Measurements from ENCODE around the gene KANSL2. TPM values are rescaled to one million over a fixed set of nuclear protein-coding genes. Genes with fewer than 3 reads are reported as not detected.
A peak's percentile ranks its signal among the peaks of the same experiment; 100 is the strongest.
"Not testable (repeated sequence)": the region's sequence is repeated elsewhere in the genome, so short reads cannot be mapped to it uniquely, and the experiment has no call there.

Gene KANSL2
- polyA plus RNA-seq, 3 donors = 12.2 to 20.3 (median 12.5) TPM

DNA sequence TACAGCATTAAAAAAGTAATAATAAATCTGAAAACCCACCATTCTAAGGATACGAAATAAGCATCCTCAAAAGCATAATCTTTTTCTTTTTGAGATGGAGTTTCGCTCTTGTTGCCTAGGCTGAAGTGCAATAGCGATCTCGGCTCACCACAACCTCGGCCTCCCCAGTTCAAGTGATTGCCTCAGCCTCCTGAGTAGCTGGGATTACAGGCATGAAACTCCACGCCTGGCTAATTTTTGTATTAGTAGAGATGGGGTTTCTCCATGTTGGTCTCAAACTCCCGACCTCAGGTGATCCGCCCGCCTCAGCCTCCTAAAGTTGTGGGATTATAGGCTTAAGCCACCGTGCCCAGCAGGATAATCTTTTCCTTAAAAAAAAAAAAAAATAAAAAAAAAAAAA is 30.2 kb upstream of the KANSL2 start:
- Mint-ChIP-seq H3K4me1 (peaks cover 29% of the 10 kb centered on the region), H3K36me3 (peaks cover 47 to 73% of the 10 kb centered on the region in 2 donors), H3K27ac (peak overlapping the region in 1 of 7 donors; percentile 55), H3K27me3 (ENCODE audit: low read depth in 3 of 3) (no peaks in the 10 kb centered on the region), H3K4me3 (no peak overlapping the region), H3K9me3 (no peaks in the 10 kb centered on the region)
- Histone ChIP-seq H3K9me3 (replicated peaks in 1 of 2; ENCODE audit: control insufficient read depth in 1 of 2, insufficient read depth in 1 of 2, low read length in 2 of 2) (no peaks in the 10 kb centered on the region), H3K27ac (ENCODE audit: low read depth in 1 of 2, low read length in 2 of 2) (no peak overlapping the region), H3K4me1 (ENCODE audit: control insufficient read depth in 1 of 2, insufficient read depth in 2 of 2, low read length in 2 of 2) (peaks cover 13 to 24% of the 10 kb centered on the region in 2 donors), H3K79me2 (ENCODE audit: insufficient read depth, low read length) (peaks cover 91% of the 10 kb centered on the region), H2AFZ (ENCODE audit: insufficient read depth, low read depth, low read length, poor library complexity, severe bottlenecking) (no peak overlapping the region), H3K9ac (ENCODE audit: insufficient read depth, low read length, poor library complexity, severe bottlenecking) (no peak overlapping the region), H3K4me2 (replicated peaks; ENCODE audit: extremely low read depth, low read length, poor library complexity, severe bottlenecking) (no peak overlapping the region), H3K4me3 (replicated peaks in 1 of 3; ENCODE audit: low read depth in 2 of 3, low read length in 3 of 3) (no peak overlapping the region), H3K36me3 (replicated peaks in 1 of 2; ENCODE audit: control insufficient read depth in 1 of 2, insufficient read depth in 2 of 2, low read length in 2 of 2) (peaks cover 43 to 68% of the 10 kb centered on the region in 2 donors), H3K27me3 (ENCODE audit: control insufficient read depth in 2 of 2, insufficient read depth in 2 of 2, low read length in 2 of 2) (no peaks in the 10 kb centered on the region), H4K20me1 (ENCODE audit: insufficient read depth, low read length) (peaks cover 41% of the 10 kb centered on the region)
- no CpG with 5 or more reads among the region's 10 CpGs for WGBS (ENCODE audit: insufficient coverage)
- TF ChIP-seq, protein P1, sequence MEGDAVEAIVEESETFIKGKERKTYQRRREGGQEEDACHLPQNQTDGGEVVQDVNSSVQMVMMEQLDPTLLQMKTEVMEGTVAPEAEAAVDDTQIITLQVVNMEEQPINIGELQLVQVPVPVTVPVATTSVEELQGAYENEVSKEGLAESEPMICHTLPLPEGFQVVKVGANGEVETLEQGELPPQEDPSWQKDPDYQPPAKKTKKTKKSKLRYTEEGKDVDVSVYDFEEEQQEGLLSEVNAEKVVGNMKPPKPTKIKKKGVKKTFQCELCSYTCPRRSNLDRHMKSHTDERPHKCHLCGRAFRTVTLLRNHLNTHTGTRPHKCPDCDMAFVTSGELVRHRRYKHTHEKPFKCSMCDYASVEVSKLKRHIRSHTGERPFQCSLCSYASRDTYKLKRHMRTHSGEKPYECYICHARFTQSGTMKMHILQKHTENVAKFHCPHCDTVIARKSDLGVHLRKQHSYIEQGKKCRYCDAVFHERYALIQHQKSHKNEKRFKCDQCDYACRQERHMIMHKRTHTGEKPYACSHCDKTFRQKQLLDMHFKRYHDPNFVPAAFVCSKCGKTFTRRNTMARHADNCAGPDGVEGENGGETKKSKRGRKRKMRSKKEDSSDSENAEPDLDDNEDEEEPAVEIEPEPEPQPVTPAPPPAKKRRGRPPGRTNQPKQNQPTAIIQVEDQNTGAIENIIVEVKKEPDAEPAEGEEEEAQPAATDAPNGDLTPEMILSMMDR (IDR thresholded peaks at IDR 0.05) = no peak
- intact Hi-C loops (cut with micrococcal nuclease) = no loop called here
- DNase-seq = no peak

DNA sequence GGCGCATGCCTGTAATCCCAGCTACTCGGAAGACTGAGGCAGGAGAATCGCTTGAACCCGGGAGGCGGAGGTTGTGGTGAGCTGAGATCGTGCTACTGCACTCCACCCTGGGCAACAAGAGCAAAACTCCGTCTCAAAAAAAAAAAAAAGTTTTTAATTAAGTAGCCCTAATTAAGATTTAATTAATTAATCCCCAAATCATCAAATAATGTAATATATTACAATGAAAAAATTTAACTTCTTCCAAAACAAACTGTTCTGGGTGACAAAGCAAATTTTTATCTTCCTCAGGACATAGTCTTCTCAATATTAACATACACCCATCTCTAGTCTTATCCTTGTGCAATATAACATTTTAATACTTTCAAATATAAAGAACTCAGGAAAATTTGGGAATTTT is 16.8 kb upstream of the KANSL2 start:
- Histone ChIP-seq H3K36me3 (replicated peaks in 1 of 2; ENCODE audit: control insufficient read depth in 1 of 2, insufficient read depth in 2 of 2, low read length in 2 of 2) (peaks cover 66 to 87% of the 10 kb centered on the region in 2 donors), H4K20me1 (ENCODE audit: insufficient read depth, low read length) (peaks cover 47% of the 10 kb centered on the region), H3K79me2 (ENCODE audit: insufficient read depth, low read length) (peaks cover 51% of the 10 kb centered on the region)
- H2AFZ ChIP-seq (ENCODE audit: insufficient read depth, low read depth, low read length, poor library complexity, severe bottlenecking); H3K27me3 ChIP-seq (ENCODE audit: control insufficient read depth in 2 of 2, insufficient read depth in 2 of 2, low read length in 2 of 2); H3K4me2 ChIP-seq (replicated peaks; ENCODE audit: extremely low read depth, low read length, poor library complexity, severe bottlenecking); H3K4me1 Mint-ChIP-seq; H3K9ac ChIP-seq (ENCODE audit: insufficient read depth, low read length, poor library complexity, severe bottlenecking); intact Hi-C loops (cut with micrococcal nuclease); H3K27me3 Mint-ChIP-seq (ENCODE audit: low read depth in 3 of 3); H3K27ac Mint-ChIP-seq; H3K4me1 ChIP-seq (ENCODE audit: control insufficient read depth in 1 of 2, insufficient read depth in 2 of 2, low read length in 2 of 2); H3K27ac ChIP-seq (ENCODE audit: low read depth in 1 of 2, low read length in 2 of 2); DNase-seq; H3K9me3 Mint-ChIP-seq; H3K4me3 ChIP-seq (replicated peaks in 1 of 3; ENCODE audit: low read depth in 2 of 3, low read length in 3 of 3); H3K4me3 Mint-ChIP-seq; H3K9me3 ChIP-seq (replicated peaks in 1 of 2; ENCODE audit: control insufficient read depth in 1 of 2, insufficient read depth in 1 of 2, low read length in 2 of 2): not testable (repeated sequence)
- H3K36me3 Mint-ChIP-seq = peaks cover 59 to 91% of the 10 kb centered on the region in 2 donors
- WGBS (ENCODE audit: insufficient coverage) = 100% methylated on average over 4 of the region's 7 CpGs
